HG03060 (cell line): ENCODE measurements around the gene PRAC1.

ENCODE experiments used
- ATAC-seq: cut with Tn5 transposase; IDR thresholded peaks from one replicate; pipeline ENCODE4 v1.9.1; 2021; ENCODE audit warnings: low read depth, moderate number of reproducible peaks; ENCODE audit not compliant: unreplicated experiment

The PRAC1 gene

DNA sequence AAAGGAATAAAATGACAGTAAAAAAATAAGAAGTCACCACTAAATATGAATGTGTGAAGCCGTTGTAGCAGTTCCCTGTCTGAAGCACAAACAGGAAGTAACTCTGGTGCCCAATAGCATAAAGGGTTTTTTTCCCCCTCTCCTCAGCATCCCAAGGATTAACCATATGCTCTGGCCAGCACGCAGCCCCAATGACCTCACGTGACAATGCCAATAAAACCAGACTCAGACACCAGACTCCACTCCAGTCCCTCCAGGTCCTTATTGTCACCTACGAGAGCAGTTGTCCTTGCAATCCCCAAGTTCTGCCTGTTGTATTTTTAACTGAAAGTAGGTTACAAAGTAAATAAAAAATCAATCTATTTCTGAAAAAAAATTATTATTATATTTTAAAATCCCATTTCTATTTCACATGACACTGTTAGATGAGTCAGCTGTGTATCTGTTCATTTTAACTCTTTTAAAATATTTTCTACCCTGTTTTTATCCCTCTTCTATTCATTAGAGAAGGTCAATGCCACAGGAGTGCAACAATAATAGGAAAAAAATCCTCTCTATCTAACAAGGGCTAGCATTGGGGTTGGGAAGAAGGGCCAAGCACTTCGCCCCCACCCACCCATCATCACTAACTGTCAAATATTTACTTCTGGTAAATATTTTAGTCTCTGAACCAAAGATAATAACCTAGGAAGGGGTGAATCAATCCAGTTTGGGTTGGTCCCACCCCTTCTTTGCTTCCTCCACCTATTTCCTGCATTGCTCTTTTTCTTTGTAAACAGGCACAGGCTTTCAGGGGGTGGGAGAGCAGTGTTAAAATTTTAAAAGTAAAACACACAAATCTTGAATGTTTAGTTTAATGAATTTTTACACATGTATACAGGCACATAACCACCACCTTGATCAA is 6.6 kb downstream of the PRAC1 start:
- ATAC-seq, result no peak

DNA sequence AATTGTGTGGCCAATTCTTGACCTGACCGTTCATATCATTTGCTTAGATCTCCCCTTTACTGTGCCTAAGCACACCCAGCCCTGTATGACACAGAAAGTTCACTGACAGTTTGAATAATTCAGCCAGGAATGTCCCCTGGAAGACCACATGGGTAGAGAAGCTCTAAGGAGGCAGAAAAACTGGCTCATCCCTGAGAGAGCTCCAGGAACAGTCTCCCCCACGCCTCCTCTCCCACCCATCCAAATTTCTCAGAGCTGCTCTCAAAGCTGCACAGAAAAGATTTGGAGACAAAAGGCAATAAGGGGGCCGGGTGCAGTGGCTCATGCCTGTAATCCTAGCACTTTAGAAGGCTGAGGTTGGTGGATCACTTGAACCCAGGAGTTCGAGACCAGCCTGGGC is 11.2 kb downstream of the PRAC1 start:
- no peak for ATAC-seq

DNA sequence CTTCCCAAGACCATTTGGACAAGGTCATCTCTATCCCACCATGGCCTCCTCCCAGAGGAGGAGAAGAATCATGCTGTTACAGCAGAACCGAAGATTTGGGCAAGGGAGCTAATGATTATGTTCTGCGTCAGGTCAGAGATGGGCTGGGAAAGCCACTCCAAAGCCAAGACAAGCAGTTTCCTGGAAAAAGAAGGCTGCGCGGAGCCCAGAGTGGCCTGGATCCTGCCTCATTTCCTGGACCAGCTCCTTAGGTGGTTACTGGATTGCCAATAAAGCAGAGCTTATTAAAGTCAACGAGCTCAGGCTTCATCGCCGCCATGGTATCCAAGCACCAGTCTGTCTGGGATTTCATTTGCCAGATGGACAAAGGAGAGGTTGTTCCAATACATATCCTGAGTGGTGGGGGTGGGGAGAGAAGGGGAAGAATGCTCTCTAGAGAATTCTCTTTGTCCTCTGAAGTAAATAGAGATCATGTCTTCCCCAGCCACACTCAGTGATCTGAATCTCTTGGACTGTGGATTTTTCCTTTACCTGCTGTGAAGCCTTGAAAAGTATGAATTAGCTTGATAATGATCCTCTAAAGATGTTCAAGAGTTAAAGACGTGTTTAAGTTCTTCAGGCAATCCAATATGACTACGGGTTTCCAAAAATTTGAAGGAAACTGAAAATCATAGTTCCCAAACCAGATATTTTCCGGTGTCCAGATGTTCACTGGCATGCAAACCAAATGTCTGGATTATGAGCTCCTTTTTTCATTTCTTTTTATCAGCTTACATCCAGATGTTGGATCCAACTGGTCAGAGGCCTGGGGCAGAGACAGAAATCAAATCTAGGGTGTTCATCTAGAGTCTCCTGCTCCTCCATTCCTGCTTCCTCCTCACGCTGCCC is 17.7 kb downstream of the PRAC1 start:
- no peak for ATAC-seq

DNA sequence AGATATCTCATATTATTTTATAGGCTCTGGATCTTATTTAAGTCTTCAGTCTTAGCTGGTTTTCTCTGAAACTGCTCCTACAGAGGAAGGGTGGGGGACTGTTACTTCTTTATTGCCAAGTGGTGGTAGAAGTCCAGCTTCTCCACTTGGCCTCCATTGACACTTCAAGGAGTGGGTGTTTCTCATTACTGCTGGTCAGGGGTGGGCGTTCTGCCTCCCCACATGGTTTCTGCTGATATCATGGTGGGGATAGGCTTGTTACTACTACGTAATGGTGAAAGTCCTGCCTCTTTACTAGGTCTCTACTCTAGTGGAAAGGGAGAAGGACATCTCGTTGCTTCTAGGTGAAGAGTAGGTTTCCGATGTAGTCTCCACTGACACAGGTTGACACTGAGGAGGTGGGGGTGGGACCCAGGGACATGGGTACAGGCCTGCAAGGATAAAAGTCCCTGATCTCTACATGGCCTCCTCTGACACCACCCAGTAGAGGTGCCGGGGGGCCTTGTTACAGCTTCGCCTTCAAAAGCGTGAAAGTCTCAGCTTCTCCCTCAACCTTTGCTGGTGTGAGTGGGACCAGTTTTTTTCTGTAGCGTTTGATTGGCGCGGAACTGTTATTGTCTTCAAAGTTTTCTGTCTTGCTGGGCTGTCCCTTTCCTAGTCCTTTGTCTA is 20.3 kb downstream of the PRAC1 start:
- ATAC-seq, result no peak

DNA sequence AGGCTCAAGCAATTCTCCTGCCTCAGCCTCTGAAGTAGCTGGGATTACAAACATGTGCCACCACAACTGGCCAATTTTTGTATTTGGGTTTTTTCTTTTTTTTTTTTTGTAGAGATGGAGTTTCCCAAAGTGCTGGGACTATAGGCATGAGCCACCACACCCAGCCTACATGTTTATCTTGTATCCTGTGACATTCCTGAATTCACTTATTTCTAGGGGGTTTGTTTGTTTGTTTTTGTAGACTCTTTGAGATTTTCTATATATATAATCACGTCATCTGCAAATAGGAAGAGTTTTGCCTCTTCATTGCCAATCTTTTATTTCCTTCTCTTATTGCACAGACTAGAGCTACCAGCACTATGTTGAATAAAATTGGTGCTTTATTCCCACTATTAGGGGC is 29.1 kb downstream of the PRAC1 start:
- ATAC-seq, result no peak

DNA sequence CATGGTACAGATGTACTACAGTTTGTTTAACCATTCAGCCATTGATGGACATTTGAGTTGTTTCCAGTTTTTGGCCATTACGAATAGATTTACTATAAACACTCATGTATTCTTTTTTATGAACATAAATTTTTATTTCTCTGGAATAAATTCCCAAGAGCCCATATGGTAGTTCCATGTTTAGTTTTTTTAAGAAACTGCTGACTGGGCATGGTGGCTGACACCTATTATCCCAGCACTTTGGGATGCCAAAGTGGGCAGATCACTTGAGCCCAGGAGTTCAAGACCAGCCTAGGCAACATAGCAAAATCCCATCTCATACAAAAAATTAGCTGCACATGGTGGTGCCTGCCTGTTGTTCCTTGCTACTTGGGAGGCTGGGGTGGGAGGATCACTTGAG is 30.3 kb downstream of the PRAC1 start:
- ATAC-seq, result no peak

DNA sequence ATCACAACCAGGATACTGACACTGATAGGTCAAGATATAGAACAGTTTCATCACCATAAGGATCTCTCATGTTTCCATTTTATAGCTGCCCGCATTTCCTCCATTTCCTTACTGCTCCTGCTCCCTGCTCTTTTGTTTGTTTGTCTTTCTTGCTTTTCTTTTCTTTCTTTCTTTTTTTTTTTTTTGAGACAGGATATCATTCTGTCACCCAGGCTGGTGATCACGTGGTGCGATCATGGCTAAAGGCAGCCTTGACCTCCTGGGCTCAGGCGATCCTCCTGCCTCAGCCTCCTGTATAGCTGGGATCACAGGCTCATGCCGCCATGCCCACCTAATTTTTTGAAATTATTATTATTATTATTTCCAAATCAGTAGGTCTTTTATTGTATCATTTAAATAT is 31.7 kb downstream of the PRAC1 start:
- ATAC-seq, result no peak

DNA sequence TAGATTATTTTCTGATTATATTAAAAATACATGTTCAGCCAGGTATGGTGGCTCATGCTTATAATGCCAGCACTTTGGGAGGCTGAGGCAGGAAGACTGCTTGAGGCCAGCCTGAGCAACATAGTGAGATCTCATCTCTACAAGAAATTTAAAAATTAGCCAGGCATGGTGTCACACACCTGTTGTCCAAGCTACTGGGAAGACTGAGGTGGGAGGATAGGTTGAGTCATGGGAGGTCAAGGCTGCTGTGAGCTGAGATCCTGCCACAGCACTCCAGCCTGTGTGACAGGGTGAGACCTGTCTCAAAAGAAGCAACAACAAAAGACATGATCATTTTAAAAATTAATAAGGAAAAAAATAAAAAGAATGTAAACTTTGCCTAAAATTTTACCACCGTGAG is 40.7 kb downstream of the PRAC1 start:
- no peak for ATAC-seq

DNA sequence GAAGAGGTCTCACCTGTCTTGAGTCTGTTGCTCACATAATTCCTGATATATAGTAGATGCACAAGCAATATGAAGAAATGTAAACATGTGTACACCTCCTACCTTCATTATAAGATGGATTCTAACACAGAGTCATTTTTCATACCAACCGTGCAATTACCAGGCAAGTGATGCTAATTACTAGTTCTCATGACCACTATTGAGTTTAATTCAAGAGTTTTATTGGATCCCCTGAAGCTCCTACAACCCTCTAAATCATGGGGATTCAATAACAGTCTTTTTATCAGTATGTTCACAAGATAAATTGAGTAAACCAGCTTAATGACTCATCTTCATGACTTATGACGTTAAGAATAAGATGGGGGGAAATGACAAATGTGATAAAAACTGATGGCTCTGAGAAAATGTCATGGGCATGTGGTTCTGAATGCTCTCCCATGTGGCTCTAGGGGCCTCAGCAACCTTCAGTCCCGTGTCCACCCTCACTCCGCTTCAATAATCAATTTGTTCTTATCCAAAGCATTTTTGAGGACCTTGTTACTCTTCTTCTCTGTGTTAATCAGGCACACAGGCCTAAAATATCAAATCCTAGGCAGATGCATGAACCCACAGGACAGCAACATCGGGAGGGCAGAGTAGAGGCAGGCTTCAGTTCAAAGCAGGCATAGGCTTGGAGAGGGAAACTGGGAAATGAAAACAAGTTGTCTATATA is 42.8 kb downstream of the PRAC1 start:
- no peak for ATAC-seq

DNA sequence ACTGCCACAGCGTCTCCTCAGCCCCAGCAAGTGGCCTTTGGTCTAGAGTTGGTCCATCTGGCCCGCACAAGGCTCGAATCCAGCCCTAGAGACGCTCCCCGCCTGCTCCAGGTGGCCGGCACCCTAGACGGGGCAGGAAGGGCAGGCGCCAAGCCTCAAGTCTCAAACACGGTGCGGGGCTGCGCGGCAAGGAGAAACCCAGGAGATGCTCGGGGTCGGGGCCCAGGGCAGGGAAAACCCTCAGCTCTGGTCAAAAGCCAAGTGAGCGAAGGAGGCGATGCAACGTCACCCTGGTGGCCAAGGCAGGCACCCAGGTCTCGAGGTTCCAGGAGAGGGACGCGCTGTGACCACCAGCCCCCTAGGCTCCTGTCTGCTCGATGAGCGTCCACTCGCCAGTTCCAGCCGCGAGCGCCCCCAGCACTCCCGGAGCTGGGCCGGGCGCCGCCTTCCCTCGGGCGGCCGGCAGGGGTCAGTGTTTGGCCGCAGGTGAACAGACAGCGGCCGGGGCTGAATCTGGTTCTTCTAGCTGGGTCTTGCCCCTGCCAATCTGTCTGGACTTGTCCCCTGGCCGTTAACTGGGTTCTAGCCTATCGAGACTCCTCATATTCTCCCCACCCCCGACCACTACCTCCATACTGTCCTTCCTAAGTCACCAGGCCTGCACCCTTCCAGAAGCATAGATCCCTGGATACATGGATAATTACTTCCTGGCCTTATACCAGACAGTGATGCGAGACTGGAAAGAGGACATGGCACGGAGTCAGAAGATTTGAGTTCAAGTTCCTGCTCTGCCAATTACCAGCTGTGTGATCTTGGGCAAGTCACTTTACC is 44.0 kb downstream of the PRAC1 start:
- no peak for ATAC-seq

DNA sequence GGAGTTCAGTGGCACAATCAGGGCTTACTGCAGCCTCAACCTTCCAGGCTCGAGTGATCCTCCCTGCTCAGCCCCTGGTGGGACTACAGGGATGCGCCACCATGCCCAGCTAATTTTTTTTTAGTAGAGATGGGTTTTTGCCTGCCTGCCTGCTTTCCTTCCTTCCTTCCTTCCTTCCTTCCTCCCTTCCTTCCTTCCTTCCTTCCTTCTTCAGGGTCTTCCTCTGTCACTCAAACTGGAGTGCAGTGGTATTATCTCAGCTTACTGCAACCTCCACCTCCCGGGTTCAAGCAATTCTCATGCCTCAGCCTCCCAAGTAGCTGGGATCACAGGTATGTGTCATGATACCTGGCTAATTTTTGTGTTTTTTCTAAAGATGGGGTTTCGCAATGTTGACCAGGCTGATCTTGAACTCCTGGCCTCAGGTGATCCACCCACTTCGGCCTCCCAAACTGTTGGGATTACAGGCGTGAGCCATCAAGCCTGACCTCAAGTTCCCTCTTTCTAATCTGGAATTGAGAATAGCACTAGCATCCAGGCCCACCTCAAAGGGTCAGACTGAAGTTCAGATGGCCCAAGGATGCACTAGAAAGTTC is 45.3 kb downstream of the PRAC1 start:
- ATAC-seq, result no peak

DNA sequence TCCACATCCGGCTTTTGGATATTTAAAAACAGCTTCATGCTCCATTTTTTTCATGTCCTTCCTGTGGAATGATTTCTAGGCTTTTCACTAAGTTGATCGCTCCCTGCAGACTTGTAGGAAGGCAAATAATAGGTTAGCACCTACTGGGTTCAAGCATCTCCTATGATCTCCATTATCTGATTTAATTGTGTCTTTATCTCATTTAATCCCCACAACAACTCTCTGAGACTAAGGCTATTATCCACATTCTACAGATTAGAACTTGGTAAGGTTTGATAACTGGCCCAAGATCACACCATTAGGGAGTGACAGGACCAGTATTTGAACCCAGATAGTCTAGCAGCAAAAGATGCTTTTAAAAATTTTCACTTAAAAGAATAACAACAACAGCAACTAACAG is 50.0 kb downstream of the PRAC1 start:
- no peak for ATAC-seq
